Gastrocnemius medialis (tissue), 4 donors: ENCODE results near the gene POMT2.

ENCODE experiments used
- CTCF ChIP-seq, 5 experiments: fragments of 450-650 bp in 3 of 5; fragments of 200-600 bp in 2 of 5; sonication (generic) in 2 of 5; IDR thresholded peaks in 4 of 5; conservative IDR thresholded peaks in 1 of 5; 1 replicate in 4 of 5; 2 replicates in 1 of 5; pipeline ENCODE4 v1.5.1; 2016 to 2019; ENCODE audit warnings: antibody characterized with exemption in 5 of 5, mild to moderate bottlenecking in 3 of 5, moderate library complexity in 3 of 5
- POLR2A ChIP-seq, 2 donors: fragments of 450-650 bp; IDR thresholded peaks; one replicate each; pipeline ENCODE4 v1.6.1; 2017; ENCODE audit warnings: antibody characterized with exemption in 2 of 2, mild to moderate bottlenecking in 2 of 2, moderate library complexity in 2 of 2

- TF ChIP-seq CTCF (IDR thresholded peaks at IDR 0.05 in 4 of 5, conservative IDR thresholded peaks at IDR 0.05 in 1 of 5) (no peak), POLR2A (IDR thresholded peaks at IDR 0.05) (no peak)
Observed at GRCh38 chr14:77338302-77338701, 17.6 kb upstream of the POMT2 start.
